Stomach (tissue), 9 donors: ENCODE data around the gene LTBP3. TPM values are rescaled to one million over a fixed set of nuclear protein-coding genes. Genes with fewer than 3 reads are reported as not detected.

Source experiments
- DNase-seq, 2 donors: peaks; one replicate each; pipeline versions ENCODE4 v3.0.0 to v3.0.0-alpha.2; 2013 to 2019
- H3K27ac ChIP-seq, 5 donors: fragments of 200-600 bp in 4 of 5; sonication (generic) in 4 of 5; one replicate each; pipeline ENCODE4 v1.5.1; 2013 to 2019; ENCODE audit warnings: mild to moderate bottlenecking in 1 of 5, moderate library complexity in 1 of 5
- H3K27me3 ChIP-seq, 3 donors: fragments of 200-600 bp; sonication (generic); one replicate each; pipeline ENCODE4 v1.5.1; 2017 to 2019; ENCODE audit warnings: mixed run types in 1 of 3
- H3K36me3 ChIP-seq, 4 donors: fragments of 200-600 bp; sonication (generic); 1 replicate in 3 of 4; 2 replicates in 1 of 4; pipeline ENCODE4 v1.5.1; 2016 to 2019
- H3K4me1 ChIP-seq, 4 donors: fragments of 200-600 bp; sonication (generic); one replicate each; pipeline ENCODE4 v1.5.1; 2016 to 2019
- H3K4me3 ChIP-seq, 4 donors: fragments of 200-600 bp; sonication (generic) in 3 of 4; one replicate each; pipeline ENCODE4 v1.5.1; 2016 to 2019; ENCODE audit warnings: mild to moderate bottlenecking in 1 of 4
- H3K9me3 ChIP-seq, 4 donors: fragments of 200-600 bp; sonication (generic); one replicate each; pipeline ENCODE4 v1.5.1; 2016 to 2019
- EP300 ChIP-seq: sonication (generic); formaldehyde crosslinking; IDR thresholded peaks from one replicate; pipeline ENCODE4 v1.6.1; 2017; ENCODE audit warnings: antibody characterized with exemption
- POLR2A ChIP-seq, 4 donors: fragments of 450-650 bp; IDR thresholded peaks; one replicate each; pipeline ENCODE4 v1.6.1; 2016; ENCODE audit warnings: antibody characterized with exemption in 4 of 4, control low read depth in 2 of 4, mild to moderate bottlenecking in 1 of 4, moderate library complexity in 1 of 4
- POLR2AphosphoS5 ChIP-seq, 3 donors: sonication (generic); formaldehyde crosslinking; IDR thresholded peaks; one replicate each; pipeline ENCODE4 v1.6.1; 2016; ENCODE audit warnings: antibody characterized with exemption in 3 of 3
- WGBS, 5 donors: extraction: QIAGEN DNeasy Blood & Tissue Kit in 3 of 5; methylation state at CpG; one replicate each; pipeline versions ENCODE4 v1.1.5 to v1.1.7; 2013 to 2018; 5-methylcytosine and 5-hydroxymethylcytosine counted together
- intact Hi-C: fragments of 100-400 bp; cut with DNase I; formaldehyde crosslinking; loops from one replicate; pipeline ENCODE4 v1.15.1; 2023; ENCODE audit warnings: low total_unique reads
- polyA plus RNA-seq, 3 donors: library from polyadenylated mRNA; stranded (reverse); fragments of 200-250 nt; gene quantifications; one replicate each; pipeline ENCODE4 v1.2.3, GENCODE V29; 2013
- total RNA-seq, 5 donors: library from RNA; depleted of rRNA; stranded (reverse); fragments of >200 nt; gene quantifications; one replicate each; pipeline versions ENCODE4 v1.1.0 to v1.2.3, GENCODE V29; 2014 to 2016
- TF ChIP-seq, protein P1 (sequence below), 7 experiments: fragments of 450-650 bp in 4 of 7; fragments of 200-600 bp in 3 of 7; sonication (generic) in 3 of 7; IDR thresholded peaks; one replicate each; pipeline ENCODE4 v1.5.1; 2016 to 2019; ENCODE audit warnings: antibody characterized with exemption in 7 of 7, control low read depth in 2 of 7, mild to moderate bottlenecking in 1 of 7
- donor health status: healthy with polysubstance abuse.
- donor health status: Bipolar disorder and iron deficiency.
- donor health status: healthy.

LTBP3 gene
- total and polyA plus RNA-seq, 8 donors = 26.9 to 452 (median 79.3) TPM

DNA sequence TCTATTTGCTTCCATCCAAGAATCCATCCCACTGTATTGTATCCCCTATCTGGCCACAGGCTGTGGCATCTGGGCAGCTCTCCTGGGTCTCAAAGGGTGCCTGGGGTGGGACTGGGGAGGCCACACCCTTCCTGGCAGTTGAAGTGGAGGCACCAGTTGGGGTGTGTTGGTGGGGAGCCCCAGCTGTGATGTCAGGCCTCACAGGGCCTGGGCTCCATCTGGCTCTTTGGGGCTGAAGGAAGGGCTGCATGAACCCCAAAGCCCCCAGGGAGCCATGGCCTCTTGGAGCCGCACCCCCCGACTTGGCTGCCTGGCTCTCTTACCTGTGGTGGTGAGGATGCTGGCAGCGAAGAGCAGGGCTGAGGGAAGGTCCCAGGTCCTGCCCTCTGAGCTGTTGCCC lies 37.0 kb upstream of the LTBP3 start:
- no peaks in the 10 kb centered on the region for H3K27me3 ChIP-seq
- peak in 1 of 2 donors; percentile 35 for DNase-seq
- TF ChIP-seq POLR2A (IDR thresholded peaks at IDR 0.05) (no peak), EP300 (no peak), POLR2AphosphoS5 (IDR thresholded peaks at IDR 0.05) (no peak)
- TF ChIP-seq, protein P1, sequence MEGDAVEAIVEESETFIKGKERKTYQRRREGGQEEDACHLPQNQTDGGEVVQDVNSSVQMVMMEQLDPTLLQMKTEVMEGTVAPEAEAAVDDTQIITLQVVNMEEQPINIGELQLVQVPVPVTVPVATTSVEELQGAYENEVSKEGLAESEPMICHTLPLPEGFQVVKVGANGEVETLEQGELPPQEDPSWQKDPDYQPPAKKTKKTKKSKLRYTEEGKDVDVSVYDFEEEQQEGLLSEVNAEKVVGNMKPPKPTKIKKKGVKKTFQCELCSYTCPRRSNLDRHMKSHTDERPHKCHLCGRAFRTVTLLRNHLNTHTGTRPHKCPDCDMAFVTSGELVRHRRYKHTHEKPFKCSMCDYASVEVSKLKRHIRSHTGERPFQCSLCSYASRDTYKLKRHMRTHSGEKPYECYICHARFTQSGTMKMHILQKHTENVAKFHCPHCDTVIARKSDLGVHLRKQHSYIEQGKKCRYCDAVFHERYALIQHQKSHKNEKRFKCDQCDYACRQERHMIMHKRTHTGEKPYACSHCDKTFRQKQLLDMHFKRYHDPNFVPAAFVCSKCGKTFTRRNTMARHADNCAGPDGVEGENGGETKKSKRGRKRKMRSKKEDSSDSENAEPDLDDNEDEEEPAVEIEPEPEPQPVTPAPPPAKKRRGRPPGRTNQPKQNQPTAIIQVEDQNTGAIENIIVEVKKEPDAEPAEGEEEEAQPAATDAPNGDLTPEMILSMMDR (IDR thresholded peaks at IDR 0.05) = no peak
- H3K4me1 ChIP-seq = peaks cover 9 to 53% (median 46%) of the 10 kb centered on the region in 4 donors
- peak overlapping the region in 1 of 5 donors; percentile 29 for H3K27ac ChIP-seq
- no peaks in the 10 kb centered on the region for H3K9me3 ChIP-seq
- H3K36me3 ChIP-seq = peaks cover 27 to 71% (median 67%) of the 10 kb centered on the region in 4 donors
- no peak overlapping the region for H3K4me3 ChIP-seq
- intact Hi-C loops = no loop called here
- 53 to 71% (median 61%) methylated on average over 2 to 3 of the region's 3 CpGs for WGBS, 5 donors

DNA sequence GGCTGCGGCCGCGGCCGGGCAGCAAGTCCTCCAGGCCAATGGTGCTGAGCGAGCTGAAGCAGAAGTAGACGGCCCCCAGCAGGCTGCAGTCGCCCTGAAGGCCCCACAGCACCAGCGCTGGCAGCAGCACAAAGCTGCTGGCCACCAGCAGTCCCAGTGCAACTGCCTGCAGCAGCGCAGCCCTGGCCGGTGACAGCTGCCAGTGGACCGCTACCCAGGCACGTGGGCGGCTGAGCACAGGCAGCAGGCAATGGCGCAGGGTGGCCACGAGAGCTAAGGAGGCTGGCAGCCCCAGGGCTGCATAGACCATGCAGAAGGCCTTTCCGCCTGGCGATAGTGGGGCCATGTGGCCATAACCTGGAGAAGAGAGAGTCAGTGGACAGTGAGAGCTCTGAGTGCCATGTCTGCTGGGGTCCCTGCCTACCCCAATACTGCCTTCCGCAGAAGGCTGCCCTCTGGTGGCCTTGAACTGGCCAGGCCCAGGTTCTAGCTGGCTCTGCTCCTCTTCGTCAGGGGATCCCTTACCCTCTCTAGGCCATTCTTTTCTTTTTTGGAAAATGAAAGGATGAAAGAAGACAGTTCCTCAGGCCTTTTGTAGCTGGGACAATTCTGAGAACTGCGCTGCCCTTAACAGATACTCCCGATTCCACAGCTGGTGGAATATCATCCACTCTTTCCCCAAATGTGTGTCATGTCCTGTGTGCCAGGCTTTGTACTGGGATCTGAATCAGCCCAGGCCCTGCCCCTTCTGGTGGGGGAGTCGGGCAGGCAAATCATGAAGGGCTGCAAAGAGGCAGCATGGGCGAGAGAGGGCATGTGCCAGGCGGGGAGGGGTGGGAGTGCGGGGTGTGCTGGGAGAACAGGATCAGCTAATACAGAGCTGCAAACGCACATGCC lies 35.6 kb upstream of the LTBP3 start:
- intact Hi-C loops = no loop called here
- TF ChIP-seq EP300 (no peak), POLR2AphosphoS5 (IDR thresholded peaks at IDR 0.05) (peak in 1 of 3 donors; percentile 3)
- TF ChIP-seq, protein P1 (IDR thresholded peaks at IDR 0.05) = peak in 5 of 7 experiments; percentile 31 to 67 (median 53)
- Histone ChIP-seq H3K4me3 (no peak overlapping the region), H3K4me1 (peaks cover 10 to 67% (median 54%) of the 10 kb centered on the region in 4 donors), H3K27ac (peak overlapping the region in 2 of 5 donors; percentile 47 to 82), H3K36me3 (peaks cover 21 to 67% (median 62%) of the 10 kb centered on the region in 4 donors), H3K9me3 (no peaks in the 10 kb centered on the region), H3K27me3 (no peaks in the 10 kb centered on the region)
- DNase-seq = peak in 1 of 2 donors; percentile 60
- WGBS, 5 donors = 66 to 85% (median 81%) methylated on average over 16 to 26 of the region's 26 CpGs

DNA sequence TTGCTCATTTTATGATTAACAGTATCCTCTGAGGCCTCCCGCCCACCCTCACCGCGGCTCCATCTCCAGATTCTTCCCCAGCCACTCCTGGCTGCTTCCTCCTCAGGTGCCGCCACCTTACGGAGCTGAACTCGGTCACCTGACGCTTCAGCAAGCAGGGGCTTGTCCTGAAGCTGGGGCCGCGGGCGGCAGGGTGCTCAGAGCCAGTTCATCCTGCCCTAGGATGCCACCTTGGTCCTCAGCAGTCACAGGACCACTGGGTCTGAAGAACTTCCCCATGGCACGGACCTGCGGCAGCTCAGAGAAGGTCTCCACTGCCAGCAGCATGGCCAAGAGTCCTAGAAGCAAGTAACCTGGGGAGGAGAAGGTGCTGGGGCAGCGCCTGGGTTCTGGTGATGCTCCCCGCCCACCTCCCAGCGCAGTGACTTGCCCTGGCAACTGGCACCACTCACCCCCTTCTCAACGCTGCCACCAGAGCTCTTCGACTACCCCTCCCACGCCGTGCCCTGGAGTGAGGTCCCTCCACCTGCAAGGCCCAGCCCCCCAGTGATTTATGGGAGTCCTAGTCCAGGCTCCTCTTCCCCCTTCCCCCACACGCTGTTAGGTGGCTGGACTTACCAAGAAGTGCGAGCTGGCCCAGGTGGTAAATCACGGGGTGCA lies 34.8 kb upstream of the LTBP3 start:
- TF ChIP-seq EP300 (no peak), POLR2AphosphoS5 (IDR thresholded peaks at IDR 0.05) (no peak), POLR2A (IDR thresholded peaks at IDR 0.05) (no peak)
- TF ChIP-seq, protein P1 (IDR thresholded peaks at IDR 0.05) = no peak
- Histone ChIP-seq H3K36me3 (peaks cover 14 to 59% (median 54%) of the 10 kb centered on the region in 4 donors), H3K27ac (peak overlapping the region in 3 of 5 donors; percentile 60 to 82 (median 80)), H3K4me3 (no peak overlapping the region), H3K27me3 (no peaks in the 10 kb centered on the region), H3K9me3 (no peaks in the 10 kb centered on the region), H3K4me1 (peaks cover 17 to 75% (median 62%) of the 10 kb centered on the region in 4 donors)
- WGBS, 5 donors = 66 to 78% (median 69%) methylated on average over 20 to 22 of the region's 22 CpGs
- DNase-seq = peak in 1 of 2 donors; percentile 38
- intact Hi-C loops = no loop called here
